OCI-LY7 (cell line): ENCODE results near the gene LMO3.

Experiments used
- CTCF ChIP-seq: fragments of 200-600 bp; sonication (generic); conservative IDR thresholded peaks from 2 replicates; pipeline ENCODE4 v1.5.1; 2014; ENCODE audit warnings: mild to moderate bottlenecking, antibody characterized with exemption, low read length, moderate library complexity, mixed read lengths
- EZH2phosphoT487 ChIP-seq: fragments of 200-600 bp; sonication (generic); IDR thresholded peaks from 2 replicates; pipeline ENCODE4 v1.6.1; 2018; ENCODE audit warnings: low read depth, borderline replicate concordance, mild to moderate bottlenecking, mixed run types, antibody characterized with exemption, low read length, moderate library complexity, mixed read lengths

DNA sequence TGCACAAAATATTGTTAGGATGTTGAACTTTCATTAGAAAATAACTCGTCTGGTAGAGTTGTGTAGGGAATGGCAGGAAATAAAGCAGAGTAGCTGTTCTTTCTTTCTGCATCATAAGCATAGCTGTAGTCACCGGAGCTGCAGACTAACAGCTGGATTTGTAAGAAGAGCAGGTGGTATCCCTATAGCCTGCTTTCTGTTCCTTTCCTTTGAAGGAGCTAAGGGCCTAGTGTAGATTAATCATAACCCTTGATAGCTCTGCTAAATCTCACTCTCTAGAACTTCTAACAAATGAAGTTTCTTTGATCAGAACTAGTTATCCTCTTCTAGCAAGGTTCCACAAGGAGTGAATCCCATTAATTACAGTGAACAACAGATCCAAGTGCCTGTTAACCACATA, 3.5 kb downstream of the LMO3 start:
- TF ChIP-seq CTCF = no peak
- no peak for TF ChIP-seq EZH2phosphoT487
